ENCODE measurements around the gene PRLR.

DNA sequence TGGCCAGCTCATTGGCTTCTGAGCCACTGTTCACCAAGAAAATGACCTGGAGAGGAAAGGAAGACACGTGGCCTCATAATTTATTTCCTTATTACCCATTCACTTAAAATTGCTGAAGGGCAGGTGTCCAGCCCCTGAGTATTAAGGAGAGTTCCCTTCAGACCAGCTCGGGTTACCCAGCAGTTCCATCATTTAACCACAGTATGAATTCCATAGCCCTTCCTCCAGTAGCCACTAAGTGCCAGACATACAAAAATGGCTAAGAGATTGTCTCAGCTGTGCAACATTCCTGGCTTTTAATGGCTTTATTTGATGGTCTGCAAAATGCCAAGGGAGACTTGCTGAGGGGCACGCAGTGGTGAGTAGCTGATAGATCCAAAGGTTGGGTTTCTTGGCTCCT lies 195.0 kb downstream of the PRLR start:
- TF ChIP-seq ZFP36 (IDR thresholded peaks at IDR 0.05; ENCODE audit: low read depth, low read length, partially characterized antibody) (no peak), KLF16 (IDR thresholded peaks at IDR 0.05) (no peak), EP300 (IDR thresholded peaks at IDR 0.05; ENCODE audit: low read length) (no peak), POLR2A (conservative IDR thresholded peaks at IDR 0.05) (no peak)
- TF ChIP-seq, protein P1, sequence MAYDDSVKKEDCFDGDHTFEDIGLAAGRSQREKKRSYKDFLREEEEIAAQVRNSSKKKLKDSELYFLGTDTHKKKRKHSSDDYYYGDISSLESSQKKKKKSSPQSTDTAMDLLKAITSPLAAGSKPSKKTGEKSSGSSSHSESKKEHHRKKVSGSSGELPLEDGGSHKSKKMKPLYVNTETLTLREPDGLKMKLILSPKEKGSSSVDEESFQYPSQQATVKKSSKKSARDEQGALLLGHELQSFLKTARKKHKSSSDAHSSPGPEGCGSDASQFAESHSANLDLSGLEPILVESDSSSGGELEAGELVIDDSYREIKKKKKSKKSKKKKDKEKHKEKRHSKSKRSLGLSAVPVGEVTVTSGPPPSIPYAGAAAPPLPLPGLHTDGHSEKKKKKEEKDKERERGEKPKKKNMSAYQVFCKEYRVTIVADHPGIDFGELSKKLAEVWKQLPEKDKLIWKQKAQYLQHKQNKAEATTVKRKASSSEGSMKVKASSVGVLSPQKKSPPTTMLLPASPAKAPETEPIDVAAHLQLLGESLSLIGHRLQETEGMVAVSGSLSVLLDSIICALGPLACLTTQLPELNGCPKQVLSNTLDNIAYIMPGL (CRISPR knock-in tag; IDR thresholded peaks at IDR 0.05): no peak
- TF ChIP-seq, protein P2, sequence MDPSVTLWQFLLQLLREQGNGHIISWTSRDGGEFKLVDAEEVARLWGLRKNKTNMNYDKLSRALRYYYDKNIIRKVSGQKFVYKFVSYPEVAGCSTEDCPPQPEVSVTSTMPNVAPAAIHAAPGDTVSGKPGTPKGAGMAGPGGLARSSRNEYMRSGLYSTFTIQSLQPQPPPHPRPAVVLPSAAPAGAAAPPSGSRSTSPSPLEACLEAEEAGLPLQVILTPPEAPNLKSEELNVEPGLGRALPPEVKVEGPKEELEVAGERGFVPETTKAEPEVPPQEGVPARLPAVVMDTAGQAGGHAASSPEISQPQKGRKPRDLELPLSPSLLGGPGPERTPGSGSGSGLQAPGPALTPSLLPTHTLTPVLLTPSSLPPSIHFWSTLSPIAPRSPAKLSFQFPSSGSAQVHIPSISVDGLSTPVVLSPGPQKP (CRISPR knock-in tag; IDR thresholded peaks at IDR 0.05): no peak
- TF ChIP-seq, protein P3, sequence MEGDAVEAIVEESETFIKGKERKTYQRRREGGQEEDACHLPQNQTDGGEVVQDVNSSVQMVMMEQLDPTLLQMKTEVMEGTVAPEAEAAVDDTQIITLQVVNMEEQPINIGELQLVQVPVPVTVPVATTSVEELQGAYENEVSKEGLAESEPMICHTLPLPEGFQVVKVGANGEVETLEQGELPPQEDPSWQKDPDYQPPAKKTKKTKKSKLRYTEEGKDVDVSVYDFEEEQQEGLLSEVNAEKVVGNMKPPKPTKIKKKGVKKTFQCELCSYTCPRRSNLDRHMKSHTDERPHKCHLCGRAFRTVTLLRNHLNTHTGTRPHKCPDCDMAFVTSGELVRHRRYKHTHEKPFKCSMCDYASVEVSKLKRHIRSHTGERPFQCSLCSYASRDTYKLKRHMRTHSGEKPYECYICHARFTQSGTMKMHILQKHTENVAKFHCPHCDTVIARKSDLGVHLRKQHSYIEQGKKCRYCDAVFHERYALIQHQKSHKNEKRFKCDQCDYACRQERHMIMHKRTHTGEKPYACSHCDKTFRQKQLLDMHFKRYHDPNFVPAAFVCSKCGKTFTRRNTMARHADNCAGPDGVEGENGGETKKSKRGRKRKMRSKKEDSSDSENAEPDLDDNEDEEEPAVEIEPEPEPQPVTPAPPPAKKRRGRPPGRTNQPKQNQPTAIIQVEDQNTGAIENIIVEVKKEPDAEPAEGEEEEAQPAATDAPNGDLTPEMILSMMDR (IDR thresholded peaks at IDR 0.05 in 2 of 3, conservative IDR thresholded peaks at IDR 0.05 in 1 of 3; ENCODE audit: insufficient read depth in 2 of 3, low read depth in 1 of 3, low read length in 3 of 3): no peak
- TF ChIP-seq, protein P4, sequence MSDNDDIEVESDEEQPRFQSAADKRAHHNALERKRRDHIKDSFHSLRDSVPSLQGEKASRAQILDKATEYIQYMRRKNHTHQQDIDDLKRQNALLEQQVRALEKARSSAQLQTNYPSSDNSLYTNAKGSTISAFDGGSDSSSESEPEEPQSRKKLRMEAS (CRISPR knock-in tag; IDR thresholded peaks at IDR 0.05): no peak
- TF ChIP-seq, protein P5, sequence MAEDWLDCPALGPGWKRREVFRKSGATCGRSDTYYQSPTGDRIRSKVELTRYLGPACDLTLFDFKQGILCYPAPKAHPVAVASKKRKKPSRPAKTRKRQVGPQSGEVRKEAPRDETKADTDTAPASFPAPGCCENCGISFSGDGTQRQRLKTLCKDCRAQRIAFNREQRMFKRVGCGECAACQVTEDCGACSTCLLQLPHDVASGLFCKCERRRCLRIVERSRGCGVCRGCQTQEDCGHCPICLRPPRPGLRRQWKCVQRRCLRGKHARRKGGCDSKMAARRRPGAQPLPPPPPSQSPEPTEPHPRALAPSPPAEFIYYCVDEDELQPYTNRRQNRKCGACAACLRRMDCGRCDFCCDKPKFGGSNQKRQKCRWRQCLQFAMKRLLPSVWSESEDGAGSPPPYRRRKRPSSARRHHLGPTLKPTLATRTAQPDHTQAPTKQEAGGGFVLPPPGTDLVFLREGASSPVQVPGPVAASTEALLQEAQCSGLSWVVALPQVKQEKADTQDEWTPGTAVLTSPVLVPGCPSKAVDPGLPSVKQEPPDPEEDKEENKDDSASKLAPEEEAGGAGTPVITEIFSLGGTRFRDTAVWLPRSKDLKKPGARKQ (CRISPR knock-in tag; IDR thresholded peaks at IDR 0.05): no peak

Measured in K562 (cell line).